ENCODE data around the gene NT5C3B. TPM values are rescaled to one million over a fixed set of nuclear protein-coding genes. Genes with fewer than 3 reads are reported as not detected.
"Not testable (repeated sequence)": the region's sequence is repeated elsewhere in the genome, so short reads cannot be mapped to it uniquely, and the experiment has no call there.

Gene NT5C3B
- total RNA-seq, 2 donors from 2014 or later = 18.8 to 49.4 TPM

DNA sequence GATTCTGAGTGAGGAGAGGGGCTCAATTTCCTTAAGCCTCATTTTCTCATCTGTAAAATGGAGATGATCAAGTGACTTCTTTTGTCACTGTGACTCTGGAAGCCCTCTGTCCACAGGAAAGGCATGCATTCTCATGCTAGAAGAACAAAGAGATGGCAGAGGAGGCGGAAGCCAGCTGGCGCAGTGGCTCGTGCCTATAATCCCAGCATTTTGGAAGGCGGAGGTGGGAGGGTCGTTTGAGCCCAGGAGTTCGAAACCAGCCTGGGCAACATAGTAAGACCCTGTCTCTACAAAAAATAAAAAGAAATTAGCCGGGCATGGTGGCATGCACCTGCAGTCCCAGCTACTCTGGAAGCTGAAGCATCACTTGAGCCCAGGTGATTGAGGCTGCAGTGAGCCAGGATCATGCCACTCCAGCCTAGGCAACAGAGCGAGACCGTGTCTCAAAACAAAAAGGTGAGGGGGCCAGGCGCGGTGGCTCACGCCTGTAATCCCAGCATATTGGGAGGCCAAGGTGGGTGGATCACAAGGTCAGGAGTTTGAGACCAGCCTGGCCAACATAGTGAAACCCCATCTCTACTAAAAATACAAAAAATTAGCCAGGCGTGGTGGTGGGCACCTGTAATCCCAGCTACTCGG, 59.7 kb downstream of the NT5C3B start:
- H3K27ac Mint-ChIP-seq; H3K9me3 Mint-ChIP-seq; H3K27me3 Mint-ChIP-seq; DNase-seq (ENCODE audit: low spot score); ATAC-seq; H3K4me3 Mint-ChIP-seq; H3K4me1 Mint-ChIP-seq (ENCODE audit: low read depth in 2 of 2); H3K36me3 Mint-ChIP-seq: not testable (repeated sequence)

DNA sequence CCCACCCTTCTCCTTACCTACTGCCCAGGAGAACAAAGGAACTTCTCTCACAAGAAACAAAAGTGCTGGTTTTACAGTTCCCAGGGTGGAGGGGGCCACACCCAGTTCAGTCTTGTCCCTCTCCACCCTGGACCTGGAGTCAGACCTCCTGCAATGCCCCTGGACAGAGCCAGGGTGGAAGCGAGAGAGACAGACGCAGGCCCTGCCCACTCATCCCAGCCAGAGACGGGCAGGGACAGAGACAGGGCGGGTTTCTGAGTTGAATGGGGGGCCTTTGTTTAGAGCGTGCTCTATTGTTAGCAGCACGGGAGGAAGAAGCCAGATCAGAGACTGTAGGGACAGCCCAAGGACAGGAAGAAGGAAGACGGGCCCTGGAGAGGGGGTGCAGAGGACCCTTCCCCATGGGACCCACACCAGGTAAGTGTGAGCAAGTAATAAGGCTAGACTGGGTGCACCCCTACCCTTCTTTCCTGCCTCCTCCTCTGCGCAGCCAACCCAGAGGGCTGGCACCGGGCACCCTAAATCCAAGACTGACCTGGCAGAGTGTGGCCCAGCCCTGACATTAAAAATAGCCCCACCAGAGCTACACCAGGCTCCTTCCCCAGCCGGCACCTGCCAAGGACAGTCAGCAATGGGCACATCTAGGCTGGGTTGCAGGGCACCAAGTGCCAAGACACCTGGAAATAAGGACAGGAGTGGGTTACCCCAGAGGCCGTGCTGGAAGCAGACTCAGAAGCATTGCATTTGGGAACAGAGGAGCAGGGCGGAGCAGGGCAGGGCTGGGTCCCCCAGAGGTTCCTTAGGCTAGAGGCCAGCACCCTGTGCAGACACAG, 60.4 kb downstream of the NT5C3B start:
- H3K4me1 Mint-ChIP-seq (ENCODE audit: low read depth in 2 of 2) = no peaks in the 10 kb centered on the region
- H3K36me3 Mint-ChIP-seq = no peaks in the 10 kb centered on the region
- DNase-seq (ENCODE audit: low spot score) = no peak
- ATAC-seq = peak; percentile 3 to 15
- H3K27ac Mint-ChIP-seq = no peak overlapping the region
- peaks cover 0 to 5% of the 10 kb centered on the region in 2 donors for H3K27me3 Mint-ChIP-seq
- no peak overlapping the region for H3K4me3 Mint-ChIP-seq
- H3K9me3 Mint-ChIP-seq = no peaks in the 10 kb centered on the region

Other genes starting within 250 kb of the NT5C3B start
- gene KRT14, start 249.3 kb downstream of the NT5C3B start, total RNA-seq = not detected
- gene KRT16, start 223.5 kb downstream of the NT5C3B start, total RNA-seq = not detected
- not detected for gene KRT17, start 211.7 kb downstream of the NT5C3B start, total RNA-seq
- 1,000 to 10,000 TPM; 1,047 to 1,473 TPM for gene EIF1, start 147.3 kb downstream of the NT5C3B start, total RNA-seq
- gene GAST, start 123.9 kb downstream of the NT5C3B start, total RNA-seq = not detected
- not detected for gene HAP1, start 101.6 kb downstream of the NT5C3B start, total RNA-seq
- gene JUP, start 49.5 kb downstream of the NT5C3B start, total RNA-seq = 1 to 10 TPM in 1 of 2 donors, under 1 TPM in 1; 0.14 to 1.0 TPM
- 1 to 10 TPM; 1.8 to 5.2 TPM for gene P3H4, start 24.3 kb downstream of the NT5C3B start, total RNA-seq
- gene FKBP10, start 23.2 kb downstream of the NT5C3B start, total RNA-seq = under 1 TPM; 0.64 to 0.74 TPM
- not detected for gene KLHL10, start 1.6 kb upstream of the NT5C3B start, total RNA-seq
- gene KLHL11, start 29.2 kb upstream of the NT5C3B start, total RNA-seq = 10 to 100 TPM; 14.9 to 15.7 TPM
- gene ACLY, start 82.7 kb upstream of the NT5C3B start, total RNA-seq = 100 to 1,000 TPM; 200 to 243 TPM
- gene ODAD4, start 94.4 kb upstream of the NT5C3B start, total RNA-seq = 1 to 10 TPM in 1 of 2 donors, under 1 TPM in 1; 0.12 to 1.0 TPM
- gene CNP, start 130.6 kb upstream of the NT5C3B start, total RNA-seq = 10 to 100 TPM; 55.6 to 81.9 TPM
- 100 to 1,000 TPM; 119 to 137 TPM for gene DNAJC7, start 181.2 kb upstream of the NT5C3B start, total RNA-seq
- gene NKIRAS2, start 183.9 kb upstream of the NT5C3B start, total RNA-seq = 10 to 100 TPM; 27.8 to 28.7 TPM
- not detected for gene C17orf113, start 214.4 kb upstream of the NT5C3B start, total RNA-seq